HepG2 (cell line): ENCODE data around the gene CAMTA1. TPM values are rescaled to one million over a fixed set of nuclear protein-coding genes. Genes with fewer than 3 reads are reported as not detected.

ENCODE experiments used
- CCDC6 ChIP-seq: sonication (generic); formaldehyde crosslinking; IDR thresholded peaks from 2 replicates; pipeline ENCODE4 v1.8.1; 2022; ENCODE audit warnings: mild to moderate bottlenecking, missing genetic modification reagents, moderate library complexity
- CREM ChIP-seq, 2 experiments: sonication (generic) in 1 of 2; formaldehyde crosslinking in 1 of 2; IDR thresholded peaks; 2 replicates each; pipeline versions ENCODE4 v1.4.0 to v1.6.1; 2016 to 2020; ENCODE audit warnings: antibody characterized with exemption in 1 of 2, mild to moderate bottlenecking in 1 of 2, missing genetic modification reagents in 1 of 2
- HNRNPL ChIP-seq: fragments of 200-400 bp; formaldehyde crosslinking; IDR thresholded peaks from 2 replicates; pipeline ENCODE4 v1.6.1; 2017; ENCODE audit warnings: mild to moderate bottlenecking, low read depth, low read length
- HNRNPUL1 ChIP-seq: fragments of 200-400 bp; formaldehyde crosslinking; IDR thresholded peaks from 2 replicates; pipeline ENCODE4 v1.6.1; 2017; ENCODE audit warnings: low read depth, mild to moderate bottlenecking, low read length, moderate library complexity
- NFKBIZ ChIP-seq: IDR thresholded peaks from 2 replicates; pipeline ENCODE4 v1.6.1; 2018; ENCODE audit warnings: missing genetic modification reagents, missing compliant biosample characterization
- RXRB ChIP-seq: IDR thresholded peaks from 2 replicates; pipeline ENCODE4 v1.6.1; 2016; ENCODE audit warnings: borderline replicate concordance, missing genetic modification reagents, missing compliant biosample characterization
- SRSF4 ChIP-seq: fragments of 200-400 bp; formaldehyde crosslinking; IDR thresholded peaks from one replicate; pipeline ENCODE4 v1.6.1; 2018; ENCODE audit warnings: mild to moderate bottlenecking, low read depth, low read length, moderate library complexity; ENCODE audit not compliant: poor library complexity, severe bottlenecking
- STAG1 ChIP-seq: sonication (generic); formaldehyde crosslinking; IDR thresholded peaks from 2 replicates; pipeline ENCODE4 v1.4.0; 2020; ENCODE audit warnings: missing genetic modification reagents
- ZFP1 ChIP-seq: IDR thresholded peaks from 2 replicates; pipeline ENCODE4 v1.6.1; 2016
- ZNF430 ChIP-seq: sonication (generic); formaldehyde crosslinking; IDR thresholded peaks from 2 replicates; pipeline ENCODE4 v1.9.0; 2021; ENCODE audit warnings: mild to moderate bottlenecking, missing genetic modification reagents
- ZNF550 ChIP-seq: sonication (generic); formaldehyde crosslinking; IDR thresholded peaks from 2 replicates; pipeline ENCODE4 v1.4.0; 2020; ENCODE audit warnings: mild to moderate bottlenecking, missing genetic modification reagents, borderline replicate concordance
- polyA plus RNA-seq, 8 experiments: library from polyadenylated mRNA; depleted of rRNA in 3 of 8; stranded (reverse) in 7 of 8; unstranded in 1 of 8; fragments of >200 nt; fragmentation: Illumina TruSeq in 4 of 8; extraction: Trizol in 4 of 8; gene quantifications; 2 replicates each; pipeline versions ENCODE4 v1.2.1 to v1.2.3, GENCODE V29; 2011 to 2016; ENCODE audit warnings: low read depth in 4 of 8, missing spikeins in 1 of 8, mixed read lengths in 1 of 8; ENCODE audit not compliant: insufficient read depth in 1 of 8
- total RNA-seq, 5 experiments: library from RNA; depleted of rRNA; stranded (reverse); fragments of >200 nt; fragmentation: Illumina TruSeq; extraction: Trizol; gene quantifications; 2 replicates each; pipeline ENCODE4 v1.2.3, GENCODE V29; 2016; ENCODE audit warnings: low read depth in 1 of 5
- TF ChIP-seq, protein P1 (sequence below): sonication (generic); formaldehyde crosslinking; IDR thresholded peaks from 2 replicates; pipeline ENCODE4 v1.5.1; 2020; ENCODE audit warnings: mild to moderate bottlenecking, moderate library complexity, missing genetic modification reagents
- TF ChIP-seq, protein P2 (sequence below): sonication (generic); formaldehyde crosslinking; IDR thresholded peaks from 2 replicates; pipeline ENCODE4 v1.4.0; 2020; ENCODE audit warnings: low read depth, missing genetic modification reagents
- TF ChIP-seq, protein P3 (sequence below): sonication (generic); formaldehyde crosslinking; IDR thresholded peaks from 2 replicates; pipeline ENCODE4 v1.8.0; 2022; ENCODE audit warnings: mild to moderate bottlenecking, missing genetic modification reagents, moderate library complexity
- TF ChIP-seq, protein P4 (sequence below): sonication (generic); formaldehyde crosslinking; IDR thresholded peaks from 2 replicates; pipeline ENCODE4 v1.5.0; 2020; ENCODE audit warnings: missing genetic modification reagents
- TF ChIP-seq, protein P5 (sequence below): sonication (generic); formaldehyde crosslinking; IDR thresholded peaks from 2 replicates; pipeline ENCODE4 v1.5.0; 2020; ENCODE audit warnings: mild to moderate bottlenecking, missing genetic modification reagents
- TF ChIP-seq, protein P6 (sequence below): sonication (generic); formaldehyde crosslinking; IDR thresholded peaks from 2 replicates; pipeline ENCODE4 v1.4.0; 2020; ENCODE audit warnings: mild to moderate bottlenecking, missing genetic modification reagents, borderline replicate concordance

Gene CAMTA1
- total and polyA plus RNA-seq, 2 of the 13 experiments (the other 11 are each of a cell fraction or from before 2014, with no cell fraction given) = 25.0 to 36.4 TPM

DNA sequence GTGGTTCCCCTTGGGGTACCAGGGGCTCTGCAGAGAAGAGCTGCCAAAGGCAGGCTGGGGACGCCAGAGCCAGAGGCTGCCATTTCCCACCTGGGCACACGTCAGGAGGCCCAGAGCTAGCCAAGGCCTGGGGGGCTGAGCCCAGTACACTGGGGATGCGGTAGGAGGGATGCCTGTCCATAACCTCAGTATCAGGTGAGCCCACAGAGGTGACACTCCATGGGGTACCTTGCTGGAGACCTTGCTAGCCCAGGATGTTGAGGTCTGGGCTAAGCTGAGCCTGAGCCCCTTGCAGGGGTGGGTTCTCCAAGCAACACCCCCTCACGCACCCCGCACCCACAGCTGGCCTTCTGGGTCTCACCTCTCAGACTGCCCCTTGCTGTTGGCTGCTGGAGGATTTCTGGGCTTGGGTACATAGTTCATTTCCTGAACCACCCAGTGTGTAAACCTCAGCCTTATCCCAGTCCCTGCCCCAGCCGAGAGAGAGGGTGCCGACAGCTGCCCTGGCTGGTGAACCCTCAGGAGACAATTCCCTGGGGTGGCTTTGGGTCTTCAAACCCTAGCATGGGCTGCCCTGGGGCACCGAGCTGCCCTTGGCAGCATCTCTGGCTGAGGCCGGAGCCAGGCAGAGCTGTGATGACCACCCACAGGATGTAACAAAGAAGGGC lies 893.4 kb downstream of the CAMTA1 start (continued):
- TF ChIP-seq, protein P1, sequence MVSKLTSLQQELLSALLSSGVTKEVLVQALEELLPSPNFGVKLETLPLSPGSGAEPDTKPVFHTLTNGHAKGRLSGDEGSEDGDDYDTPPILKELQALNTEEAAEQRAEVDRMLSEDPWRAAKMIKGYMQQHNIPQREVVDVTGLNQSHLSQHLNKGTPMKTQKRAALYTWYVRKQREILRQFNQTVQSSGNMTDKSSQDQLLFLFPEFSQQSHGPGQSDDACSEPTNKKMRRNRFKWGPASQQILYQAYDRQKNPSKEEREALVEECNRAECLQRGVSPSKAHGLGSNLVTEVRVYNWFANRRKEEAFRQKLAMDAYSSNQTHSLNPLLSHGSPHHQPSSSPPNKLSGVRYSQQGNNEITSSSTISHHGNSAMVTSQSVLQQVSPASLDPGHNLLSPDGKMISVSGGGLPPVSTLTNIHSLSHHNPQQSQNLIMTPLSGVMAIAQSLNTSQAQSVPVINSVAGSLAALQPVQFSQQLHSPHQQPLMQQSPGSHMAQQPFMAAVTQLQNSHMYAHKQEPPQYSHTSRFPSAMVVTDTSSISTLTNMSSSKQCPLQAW (CRISPR knock-in tag) = no peak
- peak; percentile 61; the same call in 1 of the 2 replicates for TF ChIP-seq NFKBIZ (CRISPR knock-in tag)
- no peak; the same call in 1 of the 2 replicates for TF ChIP-seq ZNF430 (CRISPR knock-in tag)
- TF ChIP-seq SRSF4 = no peak
- 0 out of 2 replicates have a peak, but pooled peaks have one; percentile 24 for TF ChIP-seq ZFP1
- no peak for TF ChIP-seq CCDC6 (CRISPR knock-in tag)
- TF ChIP-seq, protein P2, sequence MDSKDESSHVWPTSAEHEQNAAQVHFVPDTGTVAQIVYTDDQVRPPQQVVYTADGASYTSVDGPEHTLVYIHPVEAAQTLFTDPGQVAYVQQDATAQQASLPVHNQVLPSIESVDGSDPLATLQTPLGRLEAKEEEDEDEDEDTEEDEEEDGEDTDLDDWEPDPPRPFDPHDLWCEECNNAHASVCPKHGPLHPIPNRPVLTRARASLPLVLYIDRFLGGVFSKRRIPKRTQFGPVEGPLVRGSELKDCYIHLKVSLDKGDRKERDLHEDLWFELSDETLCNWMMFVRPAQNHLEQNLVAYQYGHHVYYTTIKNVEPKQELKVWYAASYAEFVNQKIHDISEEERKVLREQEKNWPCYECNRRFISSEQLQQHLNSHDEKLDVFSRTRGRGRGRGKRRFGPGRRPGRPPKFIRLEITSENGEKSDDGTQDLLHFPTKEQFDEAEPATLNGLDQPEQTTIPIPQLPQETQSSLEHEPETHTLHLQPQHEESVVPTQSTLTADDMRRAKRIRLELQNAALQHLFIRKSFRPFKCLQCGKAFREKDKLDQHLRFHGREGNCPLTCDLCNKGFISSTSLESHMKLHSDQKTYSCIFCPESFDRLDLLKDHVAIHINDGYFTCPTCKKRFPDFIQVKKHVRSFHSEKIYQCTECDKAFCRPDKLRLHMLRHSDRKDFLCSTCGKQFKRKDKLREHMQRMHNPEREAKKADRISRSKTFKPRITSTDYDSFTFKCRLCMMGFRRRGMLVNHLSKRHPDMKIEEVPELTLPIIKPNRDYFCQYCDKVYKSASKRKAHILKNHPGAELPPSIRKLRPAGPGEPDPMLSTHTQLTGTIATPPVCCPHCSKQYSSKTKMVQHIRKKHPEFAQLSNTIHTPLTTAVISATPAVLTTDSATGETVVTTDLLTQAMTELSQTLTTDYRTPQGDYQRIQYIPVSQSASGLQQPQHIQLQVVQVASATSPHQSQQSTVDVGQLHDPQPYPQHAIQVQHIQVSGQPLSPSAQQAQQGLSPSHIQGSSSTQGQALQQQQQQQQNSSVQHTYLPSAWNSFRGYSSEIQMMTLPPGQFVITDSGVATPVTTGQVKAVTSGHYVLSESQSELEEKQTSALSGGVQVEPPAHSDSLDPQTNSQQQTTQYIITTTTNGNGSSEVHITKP (CRISPR knock-in tag) = no peak
- TF ChIP-seq, protein P3, sequence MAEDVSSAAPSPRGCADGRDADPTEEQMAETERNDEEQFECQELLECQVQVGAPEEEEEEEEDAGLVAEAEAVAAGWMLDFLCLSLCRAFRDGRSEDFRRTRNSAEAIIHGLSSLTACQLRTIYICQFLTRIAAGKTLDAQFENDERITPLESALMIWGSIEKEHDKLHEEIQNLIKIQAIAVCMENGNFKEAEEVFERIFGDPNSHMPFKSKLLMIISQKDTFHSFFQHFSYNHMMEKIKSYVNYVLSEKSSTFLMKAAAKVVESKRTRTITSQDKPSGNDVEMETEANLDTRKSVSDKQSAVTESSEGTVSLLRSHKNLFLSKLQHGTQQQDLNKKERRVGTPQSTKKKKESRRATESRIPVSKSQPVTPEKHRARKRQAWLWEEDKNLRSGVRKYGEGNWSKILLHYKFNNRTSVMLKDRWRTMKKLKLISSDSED (CRISPR knock-in tag) = no peak
- peak; percentile 52 for TF ChIP-seq RXRB (CRISPR knock-in tag)
- TF ChIP-seq, protein P4, sequence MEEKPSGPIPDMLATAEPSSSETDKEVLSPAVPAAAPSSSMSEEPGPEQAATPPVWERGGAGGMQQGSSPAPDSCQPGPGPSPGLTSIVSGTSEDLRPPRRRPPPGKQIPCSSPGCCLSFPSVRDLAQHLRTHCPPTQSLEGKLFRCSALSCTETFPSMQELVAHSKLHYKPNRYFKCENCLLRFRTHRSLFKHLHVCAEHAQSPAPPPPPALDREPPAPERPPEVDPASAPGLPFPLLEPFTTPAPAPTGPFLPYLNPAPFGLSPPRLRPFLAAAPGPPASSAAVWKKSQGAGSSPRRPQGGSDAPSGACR (CRISPR knock-in tag) = no peak
- no peak for TF ChIP-seq ZNF550
- TF ChIP-seq, protein P5, sequence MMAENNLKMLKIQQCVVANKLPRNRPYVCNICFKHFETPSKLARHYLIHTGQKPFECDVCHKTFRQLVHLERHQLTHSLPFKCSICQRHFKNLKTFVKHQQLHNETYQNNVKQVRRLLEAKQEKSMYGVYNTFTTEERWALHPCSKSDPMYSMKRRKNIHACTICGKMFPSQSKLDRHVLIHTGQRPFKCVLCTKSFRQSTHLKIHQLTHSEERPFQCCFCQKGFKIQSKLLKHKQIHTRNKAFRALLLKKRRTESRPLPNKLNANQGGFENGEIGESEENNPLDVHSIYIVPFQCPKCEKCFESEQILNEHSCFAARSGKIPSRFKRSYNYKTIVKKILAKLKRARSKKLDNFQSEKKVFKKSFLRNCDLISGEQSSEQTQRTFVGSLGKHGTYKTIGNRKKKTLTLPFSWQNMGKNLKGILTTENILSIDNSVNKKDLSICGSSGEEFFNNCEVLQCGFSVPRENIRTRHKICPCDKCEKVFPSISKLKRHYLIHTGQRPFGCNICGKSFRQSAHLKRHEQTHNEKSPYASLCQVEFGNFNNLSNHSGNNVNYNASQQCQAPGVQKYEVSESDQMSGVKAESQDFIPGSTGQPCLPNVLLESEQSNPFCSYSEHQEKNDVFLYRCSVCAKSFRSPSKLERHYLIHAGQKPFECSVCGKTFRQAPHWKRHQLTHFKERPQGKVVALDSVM (CRISPR knock-in tag) = no peak
- TF ChIP-seq, protein P6, sequence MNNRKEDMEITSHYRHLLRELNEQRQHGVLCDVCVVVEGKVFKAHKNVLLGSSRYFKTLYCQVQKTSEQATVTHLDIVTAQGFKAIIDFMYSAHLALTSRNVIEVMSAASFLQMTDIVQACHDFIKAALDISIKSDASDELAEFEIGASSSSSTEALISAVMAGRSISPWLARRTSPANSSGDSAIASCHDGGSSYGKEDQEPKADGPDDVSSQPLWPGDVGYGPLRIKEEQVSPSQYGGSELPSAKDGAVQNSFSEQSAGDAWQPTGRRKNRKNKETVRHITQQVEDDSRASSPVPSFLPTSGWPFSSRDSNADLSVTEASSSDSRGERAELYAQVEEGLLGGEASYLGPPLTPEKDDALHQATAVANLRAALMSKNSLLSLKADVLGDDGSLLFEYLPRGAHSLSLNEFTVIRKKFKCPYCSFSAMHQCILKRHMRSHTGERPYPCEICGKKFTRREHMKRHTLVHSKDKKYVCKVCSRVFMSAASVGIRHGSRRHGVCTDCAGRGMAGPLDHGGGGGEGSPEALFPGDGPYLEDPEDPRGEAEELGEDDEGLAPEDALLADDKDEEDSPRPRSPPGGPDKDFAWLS = 0 out of 2 replicates have a peak, but pooled peaks have one; percentile 47
- TF ChIP-seq CREM (IDR thresholded peaks at IDR 0.05) = no peak
- TF ChIP-seq CREM (CRISPR knock-in tag; IDR thresholded peaks at IDR 0.05) = no peak
- TF ChIP-seq HNRNPL = peak; percentile 83
- TF ChIP-seq STAG1 = no peak
- no peak for TF ChIP-seq HNRNPUL1
